AG04450 (cell line): ENCODE results near the gene CSTB. TPM values are rescaled to one million over a fixed set of nuclear protein-coding genes. Genes with fewer than 3 reads are reported as not detected.

ENCODE experiments used
- CTCF ChIA-PET: fragments of 300-600, 350-600 bp; formaldehyde crosslinking; extraction: SDS; loops from one replicate; lab custom pipeline; 2022; ENCODE audit warnings: antibody characterized with exemption, inconsistent platforms; lab: Charles Lee
- POLR2A ChIA-PET: fragments of 350-600 bp; formaldehyde crosslinking; extraction: SDS; loops from one replicate; lab custom pipeline; 2021; ENCODE audit warnings: antibody characterized with exemption, inconsistent platforms; lab: Yijun Ruan, JAX
- DNase-seq: peaks from one replicate; pipeline ENCODE4 v3.0.0-alpha.2; 2011; ENCODE audit warnings: low read depth, low spot score
- H3K27ac ChIP-seq: one replicate; pipeline ENCODE4 v1.5.1; 2012; ENCODE audit warnings: low read depth, low read length, control low read depth
- H3K27me3 ChIP-seq: one replicate; pipeline ENCODE4 v1.6.0; 2012; ENCODE audit warnings: low read length; ENCODE audit not compliant: control insufficient read depth, insufficient read depth
- H3K4me3 ChIP-seq: 2 replicates; pipeline ENCODE4 v1.5.1; 2011; ENCODE audit warnings: mild to moderate bottlenecking, low read depth, low read length, control low read depth
- H3K9me3 ChIP-seq: 2 replicates; pipeline ENCODE4 v1.5.1; 2012; ENCODE audit warnings: low read length; ENCODE audit not compliant: control insufficient read depth, insufficient read depth
- polyA plus RNA-seq: library from polyadenylated mRNA; depleted of rRNA; stranded (reverse); fragments of >200 nt; gene quantifications from 2 replicates; pipeline ENCODE4 v1.2.3, GENCODE V29; 2011
- TF ChIP-seq, protein P1 (sequence below): IDR thresholded peaks from 2 replicates; pipeline ENCODE4 v1.5.1; 2011; ENCODE audit warnings: low read depth, low read length, control low read depth, inconsistent platforms

The CSTB gene
- polyA plus RNA-seq, 1 experiment: 54.3 TPM

DNA sequence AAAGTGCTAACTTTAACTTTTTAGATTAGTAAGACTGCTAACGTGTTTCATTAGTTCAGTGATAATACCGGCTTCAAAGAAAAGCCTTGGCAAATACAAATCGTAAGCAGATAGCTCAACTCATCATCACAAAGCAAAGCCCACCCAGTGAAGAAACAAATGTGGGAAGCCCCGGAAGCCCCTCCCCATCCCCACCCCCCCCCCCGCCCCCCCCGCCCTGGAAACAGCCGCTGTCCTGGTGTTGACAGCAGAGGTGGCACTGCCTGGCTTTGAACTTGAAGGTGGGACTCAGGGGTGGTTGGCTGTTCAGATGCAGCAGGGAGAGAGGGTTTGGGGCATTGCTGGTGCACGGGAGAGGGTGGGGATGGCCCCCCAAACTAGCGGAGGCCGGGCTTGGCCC lies 43.0 kb downstream of the CSTB start:
- no peaks in the 10 kb centered on the region for H3K27me3 ChIP-seq
- H3K9me3 ChIP-seq: peaks cover 8% of the 10 kb centered on the region; the same call in 1 of the 2 replicates
- DNase-seq: no peak
- 0 out of 2 replicates have a peak overlapping the region, but pooled peaks have one; percentile 10 for H3K4me3 ChIP-seq
- ChIA-PET CTCF (no interaction called here), POLR2A (interaction anchor here (0.9 kb wide), 1 partner anchor 13 kb away, joined by 5 read pairs; the partner anchor contains the start of gene PDXK)
- no peak overlapping the region for H3K27ac ChIP-seq
- TF ChIP-seq, protein P1, sequence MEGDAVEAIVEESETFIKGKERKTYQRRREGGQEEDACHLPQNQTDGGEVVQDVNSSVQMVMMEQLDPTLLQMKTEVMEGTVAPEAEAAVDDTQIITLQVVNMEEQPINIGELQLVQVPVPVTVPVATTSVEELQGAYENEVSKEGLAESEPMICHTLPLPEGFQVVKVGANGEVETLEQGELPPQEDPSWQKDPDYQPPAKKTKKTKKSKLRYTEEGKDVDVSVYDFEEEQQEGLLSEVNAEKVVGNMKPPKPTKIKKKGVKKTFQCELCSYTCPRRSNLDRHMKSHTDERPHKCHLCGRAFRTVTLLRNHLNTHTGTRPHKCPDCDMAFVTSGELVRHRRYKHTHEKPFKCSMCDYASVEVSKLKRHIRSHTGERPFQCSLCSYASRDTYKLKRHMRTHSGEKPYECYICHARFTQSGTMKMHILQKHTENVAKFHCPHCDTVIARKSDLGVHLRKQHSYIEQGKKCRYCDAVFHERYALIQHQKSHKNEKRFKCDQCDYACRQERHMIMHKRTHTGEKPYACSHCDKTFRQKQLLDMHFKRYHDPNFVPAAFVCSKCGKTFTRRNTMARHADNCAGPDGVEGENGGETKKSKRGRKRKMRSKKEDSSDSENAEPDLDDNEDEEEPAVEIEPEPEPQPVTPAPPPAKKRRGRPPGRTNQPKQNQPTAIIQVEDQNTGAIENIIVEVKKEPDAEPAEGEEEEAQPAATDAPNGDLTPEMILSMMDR: no peak

DNA sequence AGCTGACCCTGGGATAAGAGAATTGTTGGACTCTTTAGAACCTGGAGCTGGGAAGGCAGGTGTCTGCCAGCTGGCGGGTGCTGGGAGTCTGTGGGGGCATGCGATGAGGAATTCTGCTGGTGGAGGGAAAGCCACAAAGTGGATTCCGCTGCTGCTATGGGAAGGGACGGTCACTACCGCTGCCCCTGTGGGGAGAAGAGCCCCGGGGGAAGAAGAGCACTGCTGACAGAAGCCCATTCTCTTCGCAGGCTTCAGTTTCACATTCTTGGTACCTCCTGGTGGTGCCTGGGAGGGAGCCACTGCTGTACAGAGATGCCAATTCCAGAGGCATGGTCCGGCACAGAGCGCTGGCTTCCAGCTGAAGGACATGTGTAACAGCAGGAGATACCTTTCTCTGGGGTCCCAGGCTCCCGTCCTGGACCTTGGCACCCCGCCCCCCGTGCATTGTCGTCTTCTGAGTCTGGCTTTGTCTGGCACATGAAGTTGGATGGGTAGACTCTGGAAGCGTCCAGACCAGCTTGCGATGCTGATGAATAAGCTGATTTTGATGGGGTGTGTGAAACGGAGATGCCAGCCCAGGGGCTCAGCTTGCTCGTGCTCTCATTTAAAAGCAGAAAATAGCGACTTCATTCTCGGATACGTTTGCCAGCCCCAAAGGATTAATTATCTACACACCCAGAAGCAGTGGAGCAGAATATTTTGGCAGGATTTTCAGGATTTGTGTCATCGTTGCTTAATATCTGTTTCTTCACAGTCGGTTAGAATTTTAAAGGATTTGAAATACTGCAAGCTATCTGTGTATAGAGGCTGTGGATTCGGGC lies 44.0 kb downstream of the CSTB start:
- ChIA-PET CTCF (no interaction called here), POLR2A (no interaction called here)
- Histone ChIP-seq H3K4me3 (no peak overlapping the region), H3K27me3 (no peaks in the 10 kb centered on the region), H3K27ac (no peak overlapping the region), H3K9me3 (peaks cover 8% of the 10 kb centered on the region; the same call in 1 of the 2 replicates)
- DNase-seq: no peak
- TF ChIP-seq, protein P1: no peak

- H3K9me3 ChIP-seq: peaks cover 3% of the 10 kb centered on the region; the same call in 1 of the 2 replicates
- H3K27me3 ChIP-seq: no peaks in the 10 kb centered on the region
- H3K27ac ChIP-seq: no peak overlapping the region
- POLR2A ChIA-PET: no interaction called here
- TF ChIP-seq, protein P1: no peak
- DNase-seq: no peak
- no peak overlapping the region for H3K4me3 ChIP-seq
- CTCF ChIA-PET: no interaction called here
Observed at GRCh38 chr21:43731476-43731875, 44.6 kb downstream of the CSTB start.

- no peaks in the 10 kb centered on the region for H3K27me3 ChIP-seq
- TF ChIP-seq, protein P1: no peak
- DNase-seq: peak; percentile 97
- ChIA-PET POLR2A (interaction anchor here (0.6 to 1.7 kb wide), 6 partner anchors 9 to 69 kb away, joined by 3 to 20 read pairs (median 5); partner anchors contain the start of genes HSF2BP, PDXK and RRP1B), CTCF (interaction anchor here (0.6 to 1.5 kb wide), 6 partner anchors 10 to 117 kb away, joined by 3 to 4 read pairs (median 4); partner anchors contain the start of gene RRP1)
- no peaks in the 10 kb centered on the region; the same call in 1 of the 2 replicates for H3K9me3 ChIP-seq
- H3K4me3 ChIP-seq: peak overlapping the region; percentile 65
- peak overlapping the region; percentile 92 for H3K27ac ChIP-seq
Observed at GRCh38 chr21:43728467-43729390, 47.4 kb downstream of the CSTB start.
